GM23338 (cell line): ENCODE results near the gene EIF4G3.

Experiments used
- CREB1 ChIP-seq: fragments of 250-450 bp; sonication (Bioruptor Pico); IDR thresholded peaks from 2 replicates; pipeline ENCODE4 v1.5.0; 2020; ENCODE audit warnings: low read depth, mild to moderate bottlenecking, moderate library complexity
- CTCF ChIP-seq, 2 experiments: fragments of 200-600 bp in 1 of 2; sonication (generic) in 1 of 2; conservative IDR thresholded peaks; 2 replicates each; pipeline versions ENCODE4 v1.5.1 to v1.6.1; 2016 to 2017; ENCODE audit warnings: antibody characterized with exemption in 2 of 2, low read depth in 2 of 2, mild to moderate bottlenecking in 2 of 2, moderate library complexity in 1 of 2
- ETS1 ChIP-seq: IDR thresholded peaks from 2 replicates; pipeline ENCODE4 v1.6.1; 2016; ENCODE audit warnings: antibody characterized with exemption
- EZH2 ChIP-seq: fragments of 200-600 bp; sonication (generic); IDR thresholded peaks from one replicate; pipeline ENCODE4 v1.8.0; 2017; ENCODE audit warnings: antibody characterized with exemption, mild to moderate bottlenecking, low read depth; ENCODE audit not compliant: unreplicated experiment
- EZH2phosphoT487 ChIP-seq: fragments of 200-600 bp; sonication (generic); IDR thresholded peaks from one replicate; pipeline ENCODE4 v1.8.1; 2018; ENCODE audit warnings: antibody characterized with exemption; ENCODE audit not compliant: unreplicated experiment
- JUNB ChIP-seq: IDR thresholded peaks from one replicate; pipeline ENCODE4 v1.6.1; 2016; ENCODE audit warnings: antibody characterized with exemption; ENCODE audit not compliant: unreplicated experiment
- POLR2AphosphoS5 ChIP-seq: IDR thresholded peaks from 2 replicates; pipeline ENCODE4 v1.6.1; 2016; ENCODE audit warnings: antibody characterized with exemption, low read depth
- REST ChIP-seq: IDR thresholded peaks from one replicate; pipeline ENCODE4 v1.6.1; 2018; ENCODE audit warnings: antibody characterized with exemption; ENCODE audit not compliant: unreplicated experiment
- STAT1 ChIP-seq: IDR thresholded peaks from one replicate; pipeline ENCODE4 v1.6.1; 2016; ENCODE audit warnings: antibody characterized with exemption; ENCODE audit not compliant: unreplicated experiment

GRCh38 chr1:21121764-21122471 is 54.8 kb downstream of the EIF4G3 start:
- TF ChIP-seq EZH2: no peak
- no peak for TF ChIP-seq CTCF (conservative IDR thresholded peaks at IDR 0.05; ENCODE audit: low read depth in 2 of 2)
- TF ChIP-seq JUNB: no peak
- no peak for TF ChIP-seq POLR2AphosphoS5
- TF ChIP-seq EZH2phosphoT487: no peak
- TF ChIP-seq CREB1 (CRISPR knock-in tag): no peak
- no peak for TF ChIP-seq ETS1
- no peak for TF ChIP-seq REST
- no peak for TF ChIP-seq STAT1
